Left lung (tissue), 10 donors: ENCODE measurements around the gene SOX8. TPM values are rescaled to one million over a fixed set of nuclear protein-coding genes. Genes with fewer than 3 reads are reported as not detected.

Experiments
- ATAC-seq: fragments of 200-7000 bp; cut with Tn5 transposase; one replicate; pipeline ENCODE4 v1.9.1; 2020; ENCODE audit warnings: moderate library complexity
- DNase-seq, 4 donors: peaks; one replicate each; pipeline ENCODE4 v3.0.0-alpha.2; 2013 to 2020
- H3K27ac ChIP-seq, 2 donors: fragments of 200-600 bp; sonication (generic) in 1 of 2; one replicate each; pipeline versions ENCODE4 v1.5.0 to v1.8.0; 2020 to 2021
- H3K27me3 ChIP-seq, 2 donors: fragments of 200-600 bp; sonication (generic) in 1 of 2; one replicate each; pipeline versions ENCODE4 v1.5.0 to v1.8.0; 2020 to 2021
- H3K36me3 ChIP-seq, 2 donors: fragments of 200-600 bp; sonication (generic) in 1 of 2; one replicate each; pipeline versions ENCODE4 v1.5.0 to v1.8.0; 2020 to 2021
- H3K4me1 ChIP-seq, 2 donors: fragments of 200-600 bp; one replicate each; pipeline ENCODE4 v1.8.0; 2021
- H3K4me3 ChIP-seq, 2 donors: fragments of 200-600 bp; sonication (generic) in 1 of 2; one replicate each; pipeline versions ENCODE4 v1.5.0 to v1.8.0; 2020 to 2021; ENCODE audit warnings: mild to moderate bottlenecking in 1 of 2
- H3K9me3 ChIP-seq, 2 donors: fragments of 200-600 bp; sonication (generic) in 1 of 2; one replicate each; pipeline versions ENCODE4 v1.5.0 to v1.8.0; 2020 to 2021
- intact Hi-C, 2 donors: fragments of 100-400 bp; cut with DNase I; formaldehyde crosslinking; loops; one replicate each; pipeline versions ENCODE4 v1.11.2 to v1.14.2; 2022
- polyA plus RNA-seq, 6 donors: library from polyadenylated mRNA; unstranded; fragments of 120-200 nt; gene quantifications; one replicate each; pipeline ENCODE4 v1.2.1, GENCODE V29; 2013; ENCODE audit not compliant: insufficient read length in 6 of 6
- total RNA-seq, 2 donors: library from RNA; stranded (reverse); fragmentation: NEBNext Ultra II Directional; extraction: Animal tissue kit (Norgen Biotek cat#: 25700); gene quantifications; one replicate each; pipeline ENCODE4 v1.2.1, GENCODE V29; 2021
- TF ChIP-seq, protein P1 (sequence below), 2 donors: fragments of 200-600 bp; sonication (generic) in 1 of 2; IDR thresholded peaks; one replicate each; pipeline versions ENCODE4 v1.5.0 to v1.8.0; 2021; ENCODE audit warnings: antibody characterized with exemption in 2 of 2
- donor health status: DM: no; HTN: yes; CAD: no.
- donor health status: DM: no; HTN: no; CAD: no.

SOX8 gene
- total and polyA plus RNA-seq, 8 donors, result 0.26 to 4.1 (median 2.5) TPM

DNA sequence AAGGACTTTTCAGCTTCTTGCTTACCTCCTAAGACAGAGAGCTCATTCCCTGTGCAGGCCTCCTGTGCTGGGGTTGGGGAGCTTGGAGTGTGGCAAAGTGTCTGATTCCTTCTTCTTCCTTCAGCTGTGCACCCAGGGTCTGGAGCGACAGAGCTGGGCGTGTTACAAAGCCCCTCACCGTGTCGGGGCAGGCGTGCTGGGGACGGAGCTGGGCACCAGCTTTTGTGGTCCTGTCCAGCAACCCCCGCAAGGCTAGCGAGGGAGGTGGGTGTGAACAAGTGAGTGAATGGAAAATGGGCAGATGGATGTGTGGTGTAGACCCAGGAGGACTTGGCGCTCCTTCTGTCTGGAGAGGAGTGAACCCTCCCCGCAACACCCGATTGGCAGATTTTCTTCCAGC, 23.7 kb downstream of the SOX8 start:
- peaks cover 9 to 75% of the 10 kb centered on the region in 2 donors for H3K27me3 ChIP-seq
- no peak overlapping the region for H3K27ac ChIP-seq
- no peaks in the 10 kb centered on the region for H3K9me3 ChIP-seq
- intact Hi-C loops, result no loop called here
- DNase-seq, result no peak
- ATAC-seq, result no peak
- no peaks in the 10 kb centered on the region for H3K4me1 ChIP-seq
- no peak overlapping the region for H3K4me3 ChIP-seq
- H3K36me3 ChIP-seq, result no peaks in the 10 kb centered on the region
- TF ChIP-seq, protein P1, sequence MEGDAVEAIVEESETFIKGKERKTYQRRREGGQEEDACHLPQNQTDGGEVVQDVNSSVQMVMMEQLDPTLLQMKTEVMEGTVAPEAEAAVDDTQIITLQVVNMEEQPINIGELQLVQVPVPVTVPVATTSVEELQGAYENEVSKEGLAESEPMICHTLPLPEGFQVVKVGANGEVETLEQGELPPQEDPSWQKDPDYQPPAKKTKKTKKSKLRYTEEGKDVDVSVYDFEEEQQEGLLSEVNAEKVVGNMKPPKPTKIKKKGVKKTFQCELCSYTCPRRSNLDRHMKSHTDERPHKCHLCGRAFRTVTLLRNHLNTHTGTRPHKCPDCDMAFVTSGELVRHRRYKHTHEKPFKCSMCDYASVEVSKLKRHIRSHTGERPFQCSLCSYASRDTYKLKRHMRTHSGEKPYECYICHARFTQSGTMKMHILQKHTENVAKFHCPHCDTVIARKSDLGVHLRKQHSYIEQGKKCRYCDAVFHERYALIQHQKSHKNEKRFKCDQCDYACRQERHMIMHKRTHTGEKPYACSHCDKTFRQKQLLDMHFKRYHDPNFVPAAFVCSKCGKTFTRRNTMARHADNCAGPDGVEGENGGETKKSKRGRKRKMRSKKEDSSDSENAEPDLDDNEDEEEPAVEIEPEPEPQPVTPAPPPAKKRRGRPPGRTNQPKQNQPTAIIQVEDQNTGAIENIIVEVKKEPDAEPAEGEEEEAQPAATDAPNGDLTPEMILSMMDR (IDR thresholded peaks at IDR 0.05), result no peak

DNA sequence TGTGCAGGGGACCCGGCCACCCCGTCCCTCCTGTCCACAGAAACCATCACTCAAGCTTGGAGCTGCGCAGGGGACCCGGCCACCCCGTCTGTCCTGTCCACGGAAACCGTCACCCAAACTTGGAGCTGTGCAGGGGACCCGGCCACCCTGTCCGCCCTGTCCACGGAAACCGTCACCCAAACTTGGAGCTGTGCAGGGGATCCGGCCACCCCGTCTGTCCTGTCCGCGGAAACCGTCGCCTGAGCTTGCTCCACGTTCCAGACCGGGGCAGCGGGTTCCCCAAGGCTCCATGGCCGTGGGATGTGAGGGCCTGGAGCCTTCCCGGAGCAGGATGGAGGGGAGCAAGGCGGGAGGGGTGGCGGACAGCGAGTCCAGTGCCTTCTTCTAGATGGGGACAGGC, 25.2 kb downstream of the SOX8 start:
- TF ChIP-seq, protein P1 (IDR thresholded peaks at IDR 0.05), result no peak
- DNase-seq (no peak), ATAC-seq (no peak)
- no peaks in the 10 kb centered on the region for H3K36me3 ChIP-seq
- intact Hi-C loops, result no loop called here
- H3K27me3 ChIP-seq, result peaks cover 9 to 83% of the 10 kb centered on the region in 2 donors
- no peaks in the 10 kb centered on the region for H3K9me3 ChIP-seq
- H3K4me3 ChIP-seq, result no peak overlapping the region
- no peaks in the 10 kb centered on the region for H3K4me1 ChIP-seq
- no peak overlapping the region for H3K27ac ChIP-seq

DNA sequence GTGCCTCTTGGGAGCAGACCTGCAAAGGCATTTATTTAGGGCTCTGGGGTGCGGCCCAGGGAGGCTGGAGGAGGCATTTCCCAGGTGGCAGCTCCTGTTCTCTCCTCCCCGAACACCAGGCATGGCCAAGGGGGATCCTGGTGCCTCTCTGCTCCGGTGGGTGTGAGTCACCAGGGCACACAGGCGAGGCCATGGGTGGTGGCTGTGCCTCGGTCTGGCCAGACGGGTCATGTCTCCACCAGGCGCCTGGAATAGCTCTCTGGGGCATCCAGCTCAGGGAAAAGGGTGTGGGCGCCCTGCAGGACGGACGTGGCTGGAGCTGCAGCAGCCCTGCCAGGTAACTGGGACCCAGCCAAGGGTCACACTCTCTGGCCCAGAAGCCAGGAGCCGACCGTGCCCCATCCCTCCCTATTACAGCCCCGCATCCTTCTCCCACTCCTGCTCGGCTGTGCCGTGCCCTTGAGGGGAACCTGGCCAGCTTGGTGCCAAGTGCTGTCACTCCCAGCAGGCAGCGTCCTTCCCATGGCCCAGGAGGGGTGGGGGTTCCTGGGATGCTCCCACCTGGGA, 25.8 kb downstream of the SOX8 start:
- DNase-seq, result no peak
- intact Hi-C loops, result no loop called here
- no peak for ATAC-seq

DNA sequence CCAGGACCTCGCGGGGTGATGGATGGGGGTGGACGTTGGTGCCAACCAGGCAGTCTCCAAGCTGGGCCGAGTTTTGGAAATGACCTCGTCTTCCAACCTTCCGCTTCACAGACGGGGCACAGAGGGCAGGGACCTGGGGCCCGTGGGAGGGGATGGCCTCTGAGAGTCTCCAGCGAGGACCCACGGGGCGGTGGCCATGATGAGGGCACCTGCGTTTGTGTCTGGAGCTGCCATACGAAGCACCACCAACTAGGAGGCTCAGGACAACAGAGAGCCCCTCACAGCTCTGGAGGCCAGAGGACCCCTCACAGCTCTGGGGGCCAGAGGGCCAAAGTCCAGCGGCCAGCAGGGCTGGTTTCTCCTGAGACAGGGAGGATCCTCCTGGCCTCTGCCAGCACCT, 26.5 kb downstream of the SOX8 start:
- Histone ChIP-seq H3K4me1 (no peaks in the 10 kb centered on the region), H3K9me3 (no peaks in the 10 kb centered on the region), H3K27me3 (peaks cover 9 to 84% of the 10 kb centered on the region in 2 donors), H3K36me3 (no peaks in the 10 kb centered on the region), H3K4me3 (no peak overlapping the region), H3K27ac (no peak overlapping the region)
- TF ChIP-seq, protein P1 (IDR thresholded peaks at IDR 0.05), result no peak
- DNase-seq (no peak), ATAC-seq (no peak)
- intact Hi-C loops, result no loop called here

More for the DNA sequence above, 25.8 kb downstream of the SOX8 start:
- Histone ChIP-seq H3K4me3 (no peak overlapping the region), H3K9me3 (no peaks in the 10 kb centered on the region), H3K27ac (no peak overlapping the region), H3K4me1 (no peaks in the 10 kb centered on the region), H3K36me3 (no peaks in the 10 kb centered on the region), H3K27me3 (peaks cover 9 to 83% of the 10 kb centered on the region in 2 donors)
- TF ChIP-seq, protein P1 (IDR thresholded peaks at IDR 0.05), result no peak

DNA sequence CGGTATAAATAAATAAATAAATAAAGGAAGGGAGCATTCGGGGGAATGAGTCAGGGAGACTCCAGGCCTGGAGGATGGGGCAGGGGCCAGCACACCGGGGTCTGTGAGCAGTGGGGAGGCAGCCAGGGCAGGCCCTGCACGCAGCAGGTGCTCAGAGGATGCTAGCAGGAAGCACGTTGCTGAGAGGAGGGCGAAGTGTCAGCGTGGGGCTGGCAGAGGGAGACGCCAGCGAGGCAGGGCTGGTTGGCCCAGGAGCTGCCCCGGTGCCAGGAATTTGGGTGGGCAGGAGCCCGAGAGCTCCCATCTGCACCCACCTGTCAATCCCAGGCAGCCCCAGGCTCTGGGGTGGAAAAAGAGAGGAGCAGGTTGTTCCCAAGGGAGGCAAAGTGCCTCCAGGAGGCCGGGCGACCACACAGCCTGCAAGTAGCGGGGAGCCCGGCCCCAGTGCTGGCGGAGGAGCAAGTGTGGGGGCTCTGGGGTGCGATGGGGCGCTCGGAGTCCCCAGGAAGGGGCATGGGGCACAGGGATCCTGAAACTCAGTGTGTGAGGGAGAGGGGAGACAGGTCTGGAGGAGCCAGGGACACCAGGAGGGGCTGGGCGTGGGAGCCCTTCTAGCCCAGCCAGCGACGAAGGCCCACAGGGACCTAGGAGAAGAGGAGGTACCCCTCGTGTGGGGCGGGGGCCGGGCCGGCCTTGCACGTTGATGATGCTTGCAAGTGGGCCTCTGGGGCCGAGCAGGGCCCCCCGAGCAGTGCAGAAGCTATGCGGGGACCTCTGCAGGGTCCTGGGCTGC, 28.0 kb downstream of the SOX8 start:
- DNase-seq (no peak), ATAC-seq (no peak)
- Histone ChIP-seq H3K27me3 (peaks cover 9 to 70% of the 10 kb centered on the region in 2 donors), H3K9me3 (no peaks in the 10 kb centered on the region), H3K27ac (no peak overlapping the region), H3K36me3 (no peaks in the 10 kb centered on the region), H3K4me3 (no peak overlapping the region), H3K4me1 (no peaks in the 10 kb centered on the region)
- intact Hi-C loops, result no loop called here
- TF ChIP-seq, protein P1 (IDR thresholded peaks at IDR 0.05), result no peak
